Measurements from ENCODE around the gene PIM3.

The PIM3 gene

DNA sequence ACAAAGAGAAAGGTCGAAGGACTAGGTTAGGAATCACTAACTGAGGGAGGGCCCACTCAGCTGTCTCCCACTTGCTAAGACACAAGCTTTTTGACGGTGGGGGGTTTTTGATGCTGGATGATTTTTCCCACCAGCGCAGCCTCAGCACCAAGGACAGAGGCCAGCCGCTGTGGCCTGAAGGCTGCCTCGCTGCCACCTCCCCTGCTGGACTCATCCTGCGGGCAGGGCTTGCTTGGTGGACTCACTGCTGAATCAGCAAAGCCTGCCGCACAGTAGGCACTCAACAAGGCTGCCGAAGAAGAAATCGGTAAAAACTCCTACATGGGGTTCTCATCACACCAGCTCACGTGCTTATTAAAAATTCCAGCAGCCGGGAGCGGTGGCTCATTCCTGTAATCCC lies 45.0 kb upstream of the PIM3 start:
- Histone ChIP-seq H3K27me3 (no peaks in the 10 kb centered on the region), H3K4me3 (no peak overlapping the region), H3K27ac (no peak overlapping the region), H3K4me1 (peaks cover 0 to 32% (median 19%) of the 10 kb centered on the region in 4 donors), H3K9me3 (no peaks in the 10 kb centered on the region), H3K36me3 (peaks cover 2 to 45% (median 28%) of the 10 kb centered on the region in 3 donors)
- TF ChIP-seq, protein P1, sequence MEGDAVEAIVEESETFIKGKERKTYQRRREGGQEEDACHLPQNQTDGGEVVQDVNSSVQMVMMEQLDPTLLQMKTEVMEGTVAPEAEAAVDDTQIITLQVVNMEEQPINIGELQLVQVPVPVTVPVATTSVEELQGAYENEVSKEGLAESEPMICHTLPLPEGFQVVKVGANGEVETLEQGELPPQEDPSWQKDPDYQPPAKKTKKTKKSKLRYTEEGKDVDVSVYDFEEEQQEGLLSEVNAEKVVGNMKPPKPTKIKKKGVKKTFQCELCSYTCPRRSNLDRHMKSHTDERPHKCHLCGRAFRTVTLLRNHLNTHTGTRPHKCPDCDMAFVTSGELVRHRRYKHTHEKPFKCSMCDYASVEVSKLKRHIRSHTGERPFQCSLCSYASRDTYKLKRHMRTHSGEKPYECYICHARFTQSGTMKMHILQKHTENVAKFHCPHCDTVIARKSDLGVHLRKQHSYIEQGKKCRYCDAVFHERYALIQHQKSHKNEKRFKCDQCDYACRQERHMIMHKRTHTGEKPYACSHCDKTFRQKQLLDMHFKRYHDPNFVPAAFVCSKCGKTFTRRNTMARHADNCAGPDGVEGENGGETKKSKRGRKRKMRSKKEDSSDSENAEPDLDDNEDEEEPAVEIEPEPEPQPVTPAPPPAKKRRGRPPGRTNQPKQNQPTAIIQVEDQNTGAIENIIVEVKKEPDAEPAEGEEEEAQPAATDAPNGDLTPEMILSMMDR (IDR thresholded peaks at IDR 0.05): no peak
- DNase-seq: no peak
- intact Hi-C loops (cut with DNase I; ENCODE audit: low total_unique reads): loop anchor here (5.0 kb wide), 1 partner anchor 63 kb away; the partner anchor contains the start of gene ZBED4

- Histone ChIP-seq H3K4me3 (no peak overlapping the region), H3K4me1 (peaks cover 0 to 32% (median 19%) of the 10 kb centered on the region in 4 donors), H3K36me3 (peaks cover 6 to 45% (median 34%) of the 10 kb centered on the region in 3 donors), H3K9me3 (no peaks in the 10 kb centered on the region), H3K27ac (no peak overlapping the region), H3K27me3 (no peaks in the 10 kb centered on the region)
- DNase-seq: peak in 1 of 2 donors; percentile 60
- TF ChIP-seq, protein P1 (IDR thresholded peaks at IDR 0.05): no peak
- intact Hi-C loops (cut with DNase I; ENCODE audit: low total_unique reads): loop anchor here (5.0 kb wide), 1 partner anchor 65 kb away; the partner anchor contains the start of gene ZBED4
Observed at GRCh38 chr22:49916831-49917230, 43.7 kb upstream of the PIM3 start.

DNA sequence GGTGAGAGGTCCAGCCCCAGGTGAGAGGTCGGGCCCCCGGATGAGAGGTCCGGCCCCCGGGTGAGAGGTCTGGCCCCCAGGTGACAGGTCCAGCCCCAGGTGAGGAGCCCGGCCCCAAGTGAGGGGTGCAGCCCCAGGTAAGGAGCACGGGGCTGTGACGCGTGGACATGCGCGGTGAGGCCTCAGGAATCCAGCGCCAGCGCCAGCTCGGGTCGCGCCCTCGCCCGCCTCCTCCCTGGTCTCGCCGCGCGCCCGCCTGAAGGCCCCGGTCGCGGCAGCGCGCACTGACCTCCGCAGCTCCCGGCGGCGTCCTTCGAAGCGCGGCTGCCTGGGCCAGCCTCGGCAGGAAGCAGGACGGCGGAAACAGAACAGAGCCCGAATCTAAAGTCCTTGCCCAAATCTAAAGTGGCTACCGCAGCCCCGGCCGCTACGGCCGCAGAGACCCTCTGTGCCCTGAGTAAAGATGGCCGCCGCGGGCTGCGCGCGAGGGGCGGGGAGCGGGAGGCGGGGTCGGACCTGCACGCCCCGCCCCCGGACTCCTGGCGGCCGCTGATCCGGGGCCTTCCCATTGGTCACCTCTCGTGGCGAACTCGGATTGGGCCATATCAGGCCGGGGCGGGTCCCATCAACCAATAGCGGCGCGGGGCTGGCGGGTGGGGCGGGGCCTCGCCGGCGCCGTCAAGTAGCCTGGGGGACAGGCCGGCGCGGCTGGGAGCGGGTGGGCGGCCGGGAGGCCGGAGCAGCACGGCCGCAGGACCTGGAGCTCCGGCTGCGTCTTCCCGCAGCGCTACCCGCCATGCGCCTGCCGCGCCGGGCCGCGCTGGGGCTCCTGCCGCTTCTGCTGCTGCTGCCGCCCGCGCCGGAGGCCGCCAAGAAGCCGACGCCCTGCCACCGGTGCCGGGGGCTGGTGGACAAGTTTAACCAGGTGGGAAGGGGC lies 42.3 kb upstream of the PIM3 start, which contains the start of the genes ALG12 and CRELD2:
Gene ALG12, minus strand, starts transcription at position 465 of the 937 bp plus-strand sequence. CDS start 4,673 bp downstream, outside the sequence.
Gene CRELD2, plus strand, starts transcription at position 661 of the 937 bp plus-strand sequence. Its CDS starts 136 bp downstream, at position 797.
- Histone ChIP-seq H3K4me3 (peak within 1 kb of the TSS; percentile 66 to 69), H3K36me3 (peaks cover 6 to 42% (median 20%) of the 10 kb centered on the region in 3 donors), H3K27ac (peak within 1 kb of the TSS; percentile 87 to 95), H3K4me1 (peaks cover 0 to 32% (median 19%) of the 10 kb centered on the region in 4 donors), H3K27me3 (no peaks in the 10 kb centered on the region), H3K9me3 (no peaks in the 10 kb centered on the region)
- peak; percentile 98 to 99 for DNase-seq
- TF ChIP-seq, protein P1 (IDR thresholded peaks at IDR 0.05): no peak
- intact Hi-C loops (cut with DNase I; ENCODE audit: low total_unique reads): loop anchor here (5.0 kb wide), 1 partner anchor 66 kb away; the partner anchor contains the start of gene ZBED4

DNA sequence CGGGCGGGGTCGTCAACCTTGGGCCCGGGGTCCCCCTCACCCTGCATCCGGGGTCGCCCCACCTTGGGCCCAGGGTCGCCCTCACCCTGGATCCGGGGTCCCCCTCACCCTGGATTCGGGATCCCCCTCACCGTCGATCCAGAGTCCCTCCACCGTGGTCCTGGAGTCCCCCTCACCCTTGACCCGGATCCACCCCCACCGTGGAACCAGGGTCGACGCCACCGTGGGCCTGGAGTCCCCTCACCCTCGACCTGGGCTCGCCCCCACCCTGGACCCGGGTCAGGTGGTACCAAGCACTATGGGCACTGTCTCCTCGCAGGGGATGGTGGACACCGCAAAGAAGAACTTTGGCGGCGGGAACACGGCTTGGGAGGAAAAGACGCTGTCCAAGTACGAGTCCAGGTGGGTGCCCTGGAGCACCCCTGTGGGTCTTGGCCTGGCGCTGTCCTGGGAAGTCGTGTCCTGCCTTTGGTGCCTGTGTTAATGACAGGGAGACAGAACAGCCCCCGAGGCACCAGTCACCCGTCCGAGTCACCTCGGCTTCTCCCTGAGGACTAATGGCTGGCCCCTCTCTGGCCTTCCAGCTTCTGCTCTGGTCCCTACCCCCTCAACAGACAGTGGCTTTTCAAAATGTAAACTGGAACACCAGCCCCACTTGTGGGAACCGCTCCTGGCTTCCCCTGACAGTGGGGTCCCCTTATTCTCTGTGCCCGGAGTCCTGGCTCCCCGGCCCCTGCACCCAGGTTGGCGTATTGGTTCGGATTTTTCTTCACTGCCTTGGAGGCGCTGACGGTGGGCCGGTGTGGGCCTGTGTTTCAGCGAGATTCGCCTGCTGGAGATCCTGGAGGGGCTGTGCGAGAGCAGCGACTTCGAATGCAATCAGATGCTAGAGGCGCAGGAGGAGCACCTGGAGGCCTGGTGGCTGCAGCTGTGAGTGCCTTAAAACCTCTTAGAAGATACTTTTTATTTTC lies 41.4 kb upstream of the PIM3 start:
- peak in 1 of 2 donors; percentile 69 for DNase-seq
- intact Hi-C loops (cut with DNase I; ENCODE audit: low total_unique reads): loop anchor here (5.0 kb wide), 1 partner anchor 67 kb away; the partner anchor contains the start of gene ZBED4

More for the DNA sequence above, 41.4 kb upstream of the PIM3 start:
- peaks cover 6 to 44% (median 15%) of the 10 kb centered on the region in 3 donors for H3K36me3 ChIP-seq
- TF ChIP-seq, protein P1 (IDR thresholded peaks at IDR 0.05): no peak
- no peaks in the 10 kb centered on the region for H3K9me3 ChIP-seq
- peak overlapping the region; percentile 66 to 69 for H3K4me3 ChIP-seq
- no peaks in the 10 kb centered on the region for H3K27me3 ChIP-seq
- peaks cover 0 to 32% (median 19%) of the 10 kb centered on the region in 4 donors for H3K4me1 ChIP-seq
- H3K27ac ChIP-seq: peak overlapping the region; percentile 87 to 95
